ENCODE results near the gene LRP5.

LRP5 gene

DNA sequence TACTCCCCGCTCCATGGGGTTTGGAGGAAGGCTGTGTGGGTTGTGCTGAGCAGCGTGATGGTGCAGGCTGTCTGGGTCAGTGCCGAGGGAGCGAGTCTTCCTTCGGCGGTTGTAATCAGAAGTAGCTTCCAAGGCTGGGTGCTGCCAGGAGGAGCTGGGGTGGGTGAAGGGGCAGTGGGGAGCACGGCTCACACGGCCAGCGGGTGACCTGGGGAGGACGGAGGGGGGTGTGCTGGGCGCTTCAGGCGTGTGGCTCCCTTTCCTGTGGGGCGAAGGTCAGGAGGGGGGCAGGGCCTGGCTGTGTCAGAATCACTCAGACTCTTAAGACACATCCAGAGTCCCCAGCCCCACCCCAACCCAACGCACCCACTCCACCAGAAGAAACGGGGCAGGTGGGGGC is 60.2 kb downstream of the LRP5 start:
- no peak for DNase-seq

GRCh38 chr11:68373189-68373814 is 60.9 kb downstream of the LRP5 start:
- DNase-seq: no peak

DNA sequence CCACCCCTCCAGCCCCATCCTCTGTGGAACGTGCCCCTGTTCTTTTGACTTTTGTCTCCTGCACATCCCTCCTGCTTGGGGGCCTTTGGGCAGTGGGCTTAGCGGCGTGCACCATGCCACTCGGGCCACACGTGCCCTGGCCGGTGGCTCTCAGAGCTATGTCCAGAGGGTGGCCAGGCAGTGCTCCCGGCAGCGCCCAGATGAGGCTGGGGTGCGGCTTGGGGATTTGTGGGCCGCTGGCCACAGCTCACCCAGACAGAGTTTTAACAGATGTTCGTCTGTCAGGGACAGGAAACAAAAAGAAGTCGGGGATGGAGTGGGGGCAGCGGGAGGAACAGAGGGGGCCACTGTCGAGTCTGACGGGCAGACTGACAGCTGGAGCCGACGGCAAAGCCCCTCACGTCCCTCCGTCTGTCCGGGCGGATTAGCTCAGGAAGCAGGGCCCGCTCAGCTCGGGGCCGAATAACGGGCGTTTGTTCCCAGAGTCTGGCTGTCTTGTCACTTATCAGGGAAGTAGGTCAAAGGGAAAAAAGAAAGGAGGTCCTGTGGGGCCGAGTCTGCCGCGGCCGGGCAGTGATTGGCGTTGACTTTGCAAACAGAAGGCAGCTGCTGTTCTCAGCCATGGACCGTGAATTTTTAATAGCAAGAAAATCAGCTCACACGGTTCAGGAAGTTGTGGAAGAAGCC is 61.6 kb downstream of the LRP5 start:
- no peak for DNase-seq

- DNase-seq: no peak
Measured at GRCh38 chr11:68374531-68374930, 62.1 kb downstream of the LRP5 start.

GRCh38 chr11:68375337-68375736 is 62.9 kb downstream of the LRP5 start:
- DNase-seq: no peak

DNA sequence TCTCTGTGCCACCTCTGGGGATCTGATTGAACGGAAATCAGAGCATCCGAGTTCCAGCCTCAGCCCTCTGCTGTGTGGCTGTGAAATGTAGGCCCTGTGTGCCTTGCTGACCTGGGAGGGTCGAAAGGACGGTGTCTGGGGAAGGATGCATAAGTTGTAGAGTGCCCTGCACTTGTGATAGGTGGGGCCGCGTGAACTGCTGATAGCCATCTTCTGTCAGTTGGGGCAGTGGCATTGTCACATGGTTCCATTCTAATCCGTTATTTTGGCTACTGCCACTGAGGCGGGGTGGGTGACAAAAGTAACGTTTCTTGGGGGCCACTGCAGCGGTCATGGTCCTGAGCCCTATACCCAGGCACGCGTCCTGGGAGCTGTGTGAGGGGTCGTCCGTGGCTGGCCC is 63.4 kb downstream of the LRP5 start:
- DNase-seq: no peak

DNA sequence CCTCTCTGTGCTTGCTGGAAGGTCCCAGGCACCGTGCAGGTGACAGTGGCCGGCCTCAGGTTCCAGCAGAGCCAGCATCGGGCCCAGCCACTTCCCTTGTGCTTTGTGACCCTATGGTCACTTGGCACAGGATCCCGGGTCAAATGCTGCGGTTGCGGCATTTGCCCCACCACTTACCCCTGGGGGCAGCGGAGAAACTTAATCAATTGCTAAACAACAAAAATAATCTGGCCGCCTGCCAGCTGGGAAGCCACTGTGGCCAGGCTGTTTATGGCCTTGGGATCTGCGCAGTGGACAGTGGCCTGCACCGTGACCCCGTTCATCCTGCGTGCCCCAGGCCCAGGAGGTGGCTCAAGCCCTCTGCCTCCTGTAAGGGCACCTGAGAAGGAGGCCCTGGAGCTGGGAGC is 65.0 kb downstream of the LRP5 start:
- no peak for DNase-seq

DNA sequence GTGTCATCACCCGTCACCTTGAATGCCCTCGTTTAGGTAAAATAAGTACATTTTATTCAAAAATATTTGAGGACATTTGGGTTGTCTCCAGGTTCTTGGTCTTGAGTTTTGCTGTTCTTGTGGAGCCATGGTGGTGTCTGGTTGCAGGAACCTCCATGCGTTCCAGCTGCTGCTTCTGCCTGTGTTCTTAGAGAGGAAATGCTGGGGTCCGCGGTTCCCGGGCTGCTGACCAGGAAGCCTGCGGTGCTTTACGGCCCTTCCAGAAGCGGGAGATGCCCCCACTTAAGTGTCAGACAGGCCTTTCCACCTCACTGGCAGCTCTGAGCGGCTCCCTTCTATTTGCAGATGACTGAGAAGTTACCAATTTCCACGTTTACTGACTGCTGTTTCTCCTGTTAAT is 66.8 kb downstream of the LRP5 start:
- DNase-seq: no peak

DNA sequence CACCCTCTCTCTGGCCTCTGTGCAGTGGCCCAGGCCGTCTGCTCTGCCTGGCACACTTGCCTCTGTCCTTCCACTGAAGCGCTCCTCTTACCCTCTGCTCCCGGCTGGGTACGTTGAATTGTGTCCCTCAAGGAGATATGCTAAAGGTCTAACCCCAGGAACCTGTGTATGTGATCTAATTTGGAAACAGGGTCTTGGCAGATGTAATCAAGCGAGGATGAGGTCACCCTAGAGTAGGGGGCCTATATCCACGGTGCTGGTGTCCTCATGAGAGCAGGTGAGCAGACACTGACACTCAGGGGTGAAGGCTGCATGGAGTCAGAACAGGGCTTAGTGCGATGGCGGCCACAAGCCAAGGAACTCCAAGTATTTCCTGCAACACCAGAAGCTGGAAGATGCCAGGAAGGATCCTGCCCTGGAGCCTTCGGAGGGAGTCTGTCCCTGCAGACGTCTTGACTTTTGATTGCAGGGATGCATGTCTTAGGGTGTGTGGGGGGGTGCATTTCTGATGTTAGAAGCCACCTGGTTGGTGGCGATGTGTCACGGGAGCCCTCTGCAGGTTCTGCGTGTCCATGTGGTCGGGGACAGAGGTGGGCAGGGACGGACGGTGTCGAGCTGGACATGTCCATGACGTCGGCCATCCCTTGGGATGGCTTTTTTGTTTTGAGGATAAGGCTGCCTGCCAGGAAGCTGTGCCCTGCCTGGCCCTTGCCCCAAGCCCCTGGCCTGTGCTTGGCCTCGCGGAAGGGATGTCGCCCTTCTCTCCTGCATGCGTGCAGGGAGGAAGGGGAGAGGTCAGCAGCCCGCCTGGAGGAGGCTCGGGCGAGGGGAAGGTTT is 68.6 kb downstream of the LRP5 start:
- DNase-seq: no peak

- no peak for DNase-seq
Measured at GRCh38 chr11:68381716-68382115, 69.3 kb downstream of the LRP5 start.

GRCh38 chr11:68382358-68382998 is 70.1 kb downstream of the LRP5 start:
- no peak for DNase-seq

DNA sequence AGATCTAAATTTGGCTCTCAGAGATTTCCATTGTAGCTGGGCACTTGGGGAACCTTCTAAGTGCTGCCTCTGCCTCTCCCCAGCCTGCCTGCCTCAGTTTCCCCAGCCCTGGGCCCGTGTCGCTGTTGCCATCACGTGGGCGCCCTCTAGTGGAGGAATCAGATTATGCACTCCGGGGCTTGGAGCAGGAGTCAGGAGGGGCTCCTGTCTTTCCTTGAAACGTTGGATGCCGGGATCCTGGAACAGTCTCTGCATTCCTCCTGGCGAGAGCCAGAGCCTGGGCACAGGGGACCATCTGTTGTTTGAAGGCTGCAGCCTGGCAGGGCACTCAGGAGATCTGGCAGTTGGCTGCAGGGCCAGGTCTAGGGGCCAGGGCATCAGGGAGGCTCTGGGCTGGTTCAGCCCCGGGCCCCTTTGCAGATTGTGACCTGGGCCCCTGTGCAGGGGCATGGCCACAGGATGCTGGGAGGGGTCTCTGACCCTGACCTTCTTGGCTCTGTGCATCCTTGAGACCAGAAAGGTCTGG is 71.6 kb downstream of the LRP5 start:
- DNase-seq: peak; percentile 67

- DNase-seq: no peak
Measured at GRCh38 chr11:68384530-68385081, 72.2 kb downstream of the LRP5 start.

DNA sequence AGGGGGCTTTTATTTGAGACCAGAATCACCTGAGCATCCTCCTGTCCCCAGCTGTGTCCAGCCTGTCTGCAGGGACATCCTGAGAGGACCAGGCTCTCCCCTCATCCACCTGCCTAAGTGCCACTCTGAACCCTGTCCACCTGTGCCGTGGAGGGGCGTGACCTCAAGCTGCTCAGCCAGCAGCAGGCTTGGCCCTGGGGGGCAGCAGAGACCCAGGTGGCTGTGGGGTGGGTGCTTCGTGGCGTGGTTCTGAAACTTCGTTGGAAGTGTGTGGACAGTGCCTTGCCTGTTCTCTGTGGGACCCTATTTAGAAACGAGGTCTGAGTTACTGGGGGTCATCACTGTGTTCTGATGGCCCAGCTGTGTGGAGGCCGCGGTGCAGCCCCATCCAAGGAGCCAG is 72.7 kb downstream of the LRP5 start:
- DNase-seq: no peak

DNA sequence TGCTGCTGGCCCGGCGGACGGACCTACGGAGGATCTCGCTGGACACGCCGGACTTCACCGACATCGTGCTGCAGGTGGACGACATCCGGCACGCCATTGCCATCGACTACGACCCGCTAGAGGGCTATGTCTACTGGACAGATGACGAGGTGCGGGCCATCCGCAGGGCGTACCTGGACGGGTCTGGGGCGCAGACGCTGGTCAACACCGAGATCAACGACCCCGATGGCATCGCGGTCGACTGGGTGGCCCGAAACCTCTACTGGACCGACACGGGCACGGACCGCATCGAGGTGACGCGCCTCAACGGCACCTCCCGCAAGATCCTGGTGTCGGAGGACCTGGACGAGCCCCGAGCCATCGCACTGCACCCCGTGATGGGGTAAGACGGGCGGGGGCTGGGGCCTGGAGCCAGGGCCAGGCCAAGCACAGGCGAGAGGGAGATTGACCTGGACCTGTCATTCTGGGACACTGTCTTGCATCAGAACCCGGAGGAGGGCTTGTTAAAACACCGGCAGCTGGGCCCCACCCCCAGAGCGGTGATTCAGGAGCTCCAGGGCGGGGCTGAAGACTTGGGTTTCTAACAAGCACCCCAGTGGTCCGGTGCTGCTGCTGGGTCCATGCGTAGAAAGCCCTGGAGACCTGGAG is 74.1 kb downstream of the LRP5 start:
- DNase-seq: no peak

DNA sequence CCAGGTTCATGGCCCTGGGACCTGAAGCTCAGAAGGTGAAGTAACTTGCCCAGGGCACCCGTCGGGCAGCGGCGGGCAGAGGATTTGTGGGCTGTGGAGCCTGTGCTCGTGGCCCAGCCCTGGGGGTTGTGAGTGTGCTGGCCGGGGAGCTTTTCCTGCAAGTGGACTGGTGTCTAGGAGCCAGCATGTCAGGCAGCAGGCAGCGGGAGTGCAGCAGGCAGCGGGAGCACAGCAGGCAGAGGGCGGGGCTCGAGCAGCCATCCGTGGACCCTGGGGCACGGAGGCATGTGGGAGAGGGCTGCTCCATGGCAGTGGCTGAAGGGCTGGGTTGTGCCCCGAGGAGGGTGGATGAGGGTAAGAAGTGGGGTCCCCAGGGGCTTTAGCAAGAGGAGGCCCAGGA is 75.4 kb downstream of the LRP5 start:
- no peak for DNase-seq

GRCh38 chr11:68388595-68389198 is 76.3 kb downstream of the LRP5 start:
- no peak for DNase-seq

DNA sequence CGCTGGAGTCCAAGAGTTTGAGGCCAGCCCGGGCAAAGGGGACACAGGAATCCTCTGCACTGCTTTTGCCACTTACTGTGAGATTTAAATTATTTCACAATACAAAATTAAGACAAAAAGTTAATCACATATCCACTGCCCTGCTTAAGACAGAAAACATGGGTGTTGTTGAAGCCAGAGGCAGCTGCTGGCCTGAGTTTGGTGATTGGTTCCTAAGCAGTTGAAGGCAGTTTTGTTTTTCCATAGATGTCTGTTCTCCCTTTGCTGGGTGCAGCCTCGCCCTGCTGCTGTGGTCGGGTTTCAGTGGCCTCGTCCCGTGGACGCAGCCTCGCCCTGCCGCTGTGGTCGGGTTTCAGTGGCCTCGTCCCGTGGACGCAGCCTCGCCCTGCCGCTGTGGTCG is 77.9 kb downstream of the LRP5 start:
- no peak for DNase-seq

DNA sequence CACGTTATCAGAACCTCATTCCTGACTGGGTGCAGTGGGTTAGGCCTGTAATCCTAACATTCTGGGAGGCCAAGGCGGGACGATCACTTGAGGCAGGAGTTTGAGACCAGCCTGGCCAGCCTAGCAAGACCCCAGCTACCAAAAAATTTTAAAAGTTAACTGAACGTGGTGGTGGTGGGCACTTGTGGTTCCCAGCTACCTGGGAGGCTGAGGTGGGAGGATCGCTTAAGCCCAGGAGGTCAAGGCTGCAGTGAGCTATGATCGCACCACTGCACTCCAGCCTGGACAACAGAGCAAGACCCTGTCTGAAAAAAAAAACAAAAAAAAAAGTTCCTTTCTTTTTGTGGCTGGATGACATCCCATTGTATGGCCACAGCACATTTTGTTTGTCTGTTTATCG is 80.4 kb downstream of the LRP5 start:
- no peak for DNase-seq

DNA sequence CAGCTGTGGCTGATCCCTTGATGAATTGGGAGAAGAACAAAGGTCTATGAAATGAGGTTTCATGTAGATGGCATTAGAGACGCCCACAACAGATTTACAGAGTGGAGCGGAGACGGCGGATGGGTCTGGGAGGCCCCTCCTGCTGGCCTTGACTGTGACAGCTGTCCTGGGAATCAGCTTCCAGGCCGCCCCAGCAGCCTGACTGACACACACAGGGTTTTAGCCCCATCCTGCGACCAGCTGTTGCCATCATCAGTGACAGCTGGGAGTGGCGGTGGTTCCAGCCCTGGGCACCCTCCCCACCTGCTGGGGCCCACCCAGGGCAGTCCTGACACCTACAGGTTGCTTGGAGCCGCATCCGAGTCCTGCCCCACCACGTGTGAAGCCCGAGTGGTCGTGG is 84.1 kb downstream of the LRP5 start:
- DNase-seq: no peak

- DNase-seq: no peak
Measured at GRCh38 chr11:68397256-68397655, 84.9 kb downstream of the LRP5 start.

Data from activated CD4-positive, alpha-beta T cell treated with anti-CD3 and anti-CD28 coated beads, Interleukin-2, amount 50 U/mL, for 1 hour (primary cell).